Stimulated activated CD8-positive, alpha-beta memory T cell treated with anti-CD3 and anti-CD28 coated beads, Interleukin-15, amount 100 ng/mL, for 1 hour (primary cell): Measurements from ENCODE around the gene FBL.
"Not testable (repeated sequence)": the region's sequence is repeated elsewhere in the genome, so short reads cannot be mapped to it uniquely, and the experiment has no call there.

ENCODE experiments used
- DNase-seq: peaks from one replicate; pipeline ENCODE4 v3.0.0-alpha.2; 2020; ENCODE audit warnings: low read depth

FBL gene

DNA sequence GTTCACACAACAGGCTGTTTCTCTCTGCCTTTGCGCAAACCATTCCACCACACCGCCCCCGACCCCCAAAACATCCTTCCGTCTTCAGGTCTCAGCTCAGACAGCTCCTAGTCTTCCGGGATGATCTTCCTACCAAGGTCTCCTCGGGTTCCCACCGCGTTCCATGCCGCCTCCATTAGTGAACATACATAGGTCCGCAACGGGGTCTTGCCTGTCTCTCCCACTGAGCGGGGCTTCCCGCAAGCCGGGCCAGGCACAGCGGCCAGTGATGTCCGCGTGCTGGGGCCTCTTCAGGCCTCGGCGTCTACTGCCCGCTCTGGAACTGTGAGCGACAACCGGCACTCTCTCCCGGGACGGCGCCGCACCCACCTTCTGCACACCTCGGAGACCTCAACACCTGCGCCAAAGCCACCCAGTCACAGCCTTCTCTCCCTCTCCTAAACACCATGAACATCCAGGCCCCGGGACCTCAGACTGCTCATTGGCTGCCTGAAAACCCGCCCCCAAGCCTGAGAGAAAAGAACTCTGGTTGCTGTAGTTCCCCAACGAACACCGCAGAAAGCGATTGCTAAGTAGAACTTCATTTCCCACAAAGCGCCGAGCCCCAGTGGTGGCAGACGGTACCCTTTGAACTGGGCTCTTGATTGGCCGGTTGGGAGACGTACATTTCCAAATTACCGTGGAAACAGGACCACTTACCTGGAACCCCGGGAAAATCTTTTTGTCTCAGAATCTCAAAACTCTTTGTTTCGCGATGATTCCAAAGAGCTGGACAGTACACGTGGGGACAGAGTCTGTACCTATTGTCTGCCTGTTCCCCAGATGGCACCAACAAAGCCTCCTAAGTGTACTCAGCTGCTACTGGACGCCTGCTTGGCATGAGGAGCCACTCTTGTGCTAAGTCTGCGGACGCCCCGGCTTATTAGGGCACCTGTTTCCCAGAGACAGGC is 21.8 kb downstream of the FBL start:
- peak; percentile 76 for DNase-seq

- no peak for DNase-seq
These were observed 22.5 kb downstream of the FBL start for GRCh38 chr19:39823686-39824085.

GRCh38 chr19:39820696-39821095 is 25.5 kb downstream of the FBL start:
- no peak for DNase-seq

- no peak for DNase-seq
These were observed 26.4 kb downstream of the FBL start for GRCh38 chr19:39819786-39820185.

- no peak for DNase-seq
These were observed 27.5 kb downstream of the FBL start for GRCh38 chr19:39818626-39819097.

- no peak for DNase-seq
These were observed 28.2 kb downstream of the FBL start for GRCh38 chr19:39817888-39818561.

GRCh38 chr19:39816287-39817048 is 29.7 kb downstream of the FBL start:
- DNase-seq: no peak

- no peak for DNase-seq
These were observed 31.6 kb downstream of the FBL start for GRCh38 chr19:39814595-39814994.

DNA sequence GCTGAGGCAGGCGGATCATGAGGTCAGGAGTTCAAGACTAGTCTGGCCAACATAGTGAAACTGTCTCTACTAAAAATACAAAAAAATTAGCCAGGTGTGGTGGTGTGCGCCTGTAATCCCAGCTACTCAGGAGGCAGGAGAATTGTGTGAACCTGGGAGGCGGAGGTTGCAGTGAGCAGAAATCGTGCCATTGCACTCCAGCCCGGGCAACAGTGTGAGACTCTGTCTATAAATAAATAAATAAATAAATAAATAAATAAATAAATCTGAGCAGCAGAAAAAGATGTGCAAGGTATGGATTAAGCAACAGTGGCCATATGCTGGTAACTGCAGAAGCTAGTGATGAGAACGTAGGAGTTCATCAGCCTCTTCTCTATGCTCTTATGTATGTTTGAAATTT is 32.1 kb downstream of the FBL start:
- not testable (repeated sequence) for DNase-seq

- no peak for DNase-seq
These were observed 32.8 kb downstream of the FBL start for GRCh38 chr19:39813264-39813993.

GRCh38 chr19:39811064-39811463 is 35.1 kb downstream of the FBL start:
- no peak for DNase-seq

DNA sequence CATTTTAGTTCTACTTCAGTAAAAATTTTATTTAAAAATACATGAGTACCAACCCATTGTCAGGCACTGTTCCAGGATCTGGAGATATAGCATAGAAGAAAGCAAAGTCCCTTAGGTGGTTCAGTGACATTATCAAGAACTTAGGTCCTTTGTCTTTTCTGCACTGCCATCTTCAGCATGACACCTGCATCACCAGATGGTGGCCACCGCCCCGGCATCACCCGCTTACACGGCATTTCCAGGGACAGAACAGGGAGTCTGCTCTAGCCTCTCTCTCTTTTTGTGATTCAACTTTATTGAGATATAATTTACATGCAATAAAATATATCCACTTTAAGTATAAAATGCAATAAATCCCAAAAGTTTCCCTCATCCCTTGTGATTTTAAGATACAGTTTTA is 35.8 kb downstream of the FBL start:
- no peak for DNase-seq

DNA sequence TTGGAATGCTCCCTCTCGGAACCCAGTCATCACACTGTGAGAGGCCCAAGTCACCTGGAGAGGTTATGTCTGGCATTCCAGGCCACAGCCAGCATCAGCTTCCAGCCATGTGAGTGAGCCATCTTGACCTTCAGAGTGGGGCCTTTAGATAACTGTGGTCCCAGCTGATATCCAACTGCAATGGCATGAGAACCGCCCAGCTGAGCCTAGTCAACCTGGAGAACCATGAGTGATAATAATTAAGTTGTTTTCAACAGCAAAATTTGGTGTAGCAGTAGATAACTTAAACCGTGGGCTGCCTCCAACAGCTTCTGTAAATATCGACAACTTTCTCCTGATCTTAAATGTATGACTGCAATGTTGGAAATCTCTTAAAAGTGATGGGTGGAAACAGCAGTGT is 36.8 kb downstream of the FBL start:
- no peak for DNase-seq

DNA sequence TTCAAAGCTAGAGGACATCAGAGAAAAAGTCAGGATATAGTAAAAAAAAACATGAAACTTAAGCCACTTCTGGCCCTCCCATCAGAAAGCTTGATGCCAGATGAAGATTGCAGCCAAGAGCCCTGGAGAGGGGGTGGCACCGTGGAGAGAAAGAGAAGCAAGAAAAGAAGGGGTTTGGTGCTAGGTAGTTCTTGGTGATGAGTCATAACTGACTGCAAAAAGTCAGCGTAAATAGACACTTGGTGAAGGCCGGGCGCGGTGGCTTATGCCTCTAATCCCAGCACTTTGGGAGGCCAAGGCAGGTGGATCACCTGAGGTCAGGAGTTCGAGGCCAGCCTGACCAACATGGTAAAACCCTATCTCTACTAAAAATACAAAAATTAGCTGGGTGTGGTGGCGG is 37.5 kb downstream of the FBL start:
- DNase-seq: not testable (repeated sequence)

DNA sequence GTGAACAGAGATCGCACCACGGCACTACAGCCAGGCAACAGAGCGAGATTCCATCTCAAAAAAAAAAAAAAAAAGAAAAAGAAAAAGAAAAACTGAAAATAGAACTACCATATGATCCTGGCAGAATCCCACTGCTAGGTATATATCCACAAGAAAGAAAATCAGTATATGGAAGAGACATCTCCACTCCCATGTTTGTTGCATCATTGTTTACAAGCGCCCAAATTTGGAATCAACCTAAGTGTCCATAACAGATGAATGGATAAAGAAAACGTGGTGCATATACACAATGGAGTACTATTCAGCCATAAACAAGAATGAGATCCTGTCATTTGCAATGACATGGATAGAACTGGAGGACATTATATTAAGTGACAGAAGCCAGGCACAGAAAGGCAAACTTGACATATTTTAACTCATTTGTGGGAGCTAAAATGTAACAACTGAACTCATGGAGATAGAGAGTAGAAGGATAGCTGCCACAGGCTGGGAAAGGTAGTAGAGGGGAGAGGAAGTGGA is 38.3 kb downstream of the FBL start:
- no peak for DNase-seq

DNA sequence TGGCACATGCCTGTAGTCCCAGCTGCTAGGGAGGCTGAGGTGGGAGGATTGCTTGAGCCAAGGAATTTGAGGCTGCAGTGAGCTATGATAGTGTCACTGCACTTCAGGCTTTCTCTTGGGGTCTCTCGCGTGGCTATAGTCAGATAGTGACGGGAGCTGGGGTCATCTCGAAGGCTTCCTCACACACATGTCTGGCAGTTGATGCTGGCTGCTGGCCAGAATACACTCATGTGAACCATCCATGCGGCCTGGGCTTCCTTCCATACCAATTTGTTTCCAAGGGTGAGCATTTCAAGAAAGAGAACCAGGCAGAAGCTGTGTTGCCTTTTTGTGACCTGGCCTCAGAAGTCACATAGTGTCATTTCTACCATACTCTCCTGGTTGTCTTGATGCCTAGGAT is 41.1 kb downstream of the FBL start:
- DNase-seq: no peak

DNA sequence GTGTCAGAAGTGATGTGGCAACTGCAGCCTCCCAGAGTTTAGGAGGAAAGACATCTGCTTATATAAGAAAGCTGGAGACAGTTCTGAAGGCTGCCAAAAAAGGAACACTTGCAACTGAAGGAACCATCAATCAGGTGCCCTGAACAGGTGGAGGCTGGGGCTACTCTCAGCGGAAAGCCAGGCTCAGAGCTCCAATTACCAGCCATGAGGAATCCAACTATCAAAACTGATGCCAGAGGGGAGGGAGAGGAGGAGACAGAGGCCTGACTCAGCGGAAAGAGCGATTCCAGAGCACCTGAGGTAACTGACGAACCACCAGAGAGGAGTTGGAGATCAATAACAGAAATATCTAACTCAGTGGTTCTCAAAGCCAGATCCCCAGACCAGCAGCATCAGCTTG is 43.2 kb downstream of the FBL start:
- no peak for DNase-seq

DNA sequence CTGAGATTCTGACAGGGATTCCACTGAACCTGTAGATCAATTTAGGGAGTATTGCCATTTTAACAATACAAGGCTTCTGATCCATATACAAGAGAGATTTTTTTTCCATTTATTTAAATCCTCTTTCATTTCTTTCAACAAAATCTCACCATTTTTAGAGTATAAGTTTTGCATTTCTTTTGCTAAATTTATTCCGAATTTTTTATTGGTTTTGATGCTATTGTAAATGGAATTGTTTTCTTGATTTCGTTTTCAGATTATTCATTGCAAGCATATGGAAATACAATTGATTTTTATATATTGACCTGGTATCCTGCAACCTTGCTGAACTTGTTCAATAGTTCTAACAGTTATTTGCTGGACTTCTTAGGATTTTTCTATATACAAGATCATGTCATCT is 49.1 kb downstream of the FBL start:
- DNase-seq: no peak

GRCh38 chr19:39796000-39796498 is 50.1 kb downstream of the FBL start:
- DNase-seq: no peak

DNA sequence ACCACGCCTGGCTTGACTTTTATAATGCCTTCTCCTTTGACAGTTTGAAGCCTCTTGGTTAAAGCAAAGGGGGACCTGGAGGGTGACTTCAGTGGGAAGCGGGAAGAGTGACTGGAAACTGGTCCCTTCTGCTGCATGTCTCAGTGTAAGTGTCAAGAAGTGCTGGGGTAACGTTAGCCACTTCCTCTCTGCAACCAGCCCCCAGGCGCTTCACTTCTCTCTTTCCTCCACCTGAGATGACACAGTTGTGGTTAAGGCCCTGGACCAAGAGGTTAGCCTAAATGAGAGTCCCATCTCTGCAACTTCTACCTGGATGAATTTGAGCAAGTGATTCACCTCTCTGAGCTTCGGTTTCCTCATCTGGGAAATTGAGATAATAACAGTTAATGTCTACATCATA is 51.2 kb downstream of the FBL start:
- no peak for DNase-seq

- DNase-seq: peak; percentile 50
These were observed 53.1 kb downstream of the FBL start for GRCh38 chr19:39792999-39793546.
